RWPE2 (cell line): ENCODE measurements around the gene CEACAM19.

ENCODE experiments used
- ATAC-seq: fragments of 200-7000 bp; cut with Tn5 transposase; 3 replicates; pipeline ENCODE4 v1.9.1; 2021; ENCODE audit warnings: low read depth
- DNase-seq: peaks from one replicate; pipeline ENCODE4 v3.0.0-alpha.2; 2020; ENCODE audit warnings: low spot score
- H3K27ac ChIP-seq: fragments of 450-650 bp; 2 replicates; pipeline ENCODE4 v1.5.1; 2017; ENCODE audit warnings: mild to moderate bottlenecking; ENCODE audit not compliant: poor library complexity, severe bottlenecking
- H3K27me3 ChIP-seq: fragments of 250-450 bp; sonication (Bioruptor Pico); 2 replicates; pipeline ENCODE4 v1.5.1; 2021; ENCODE audit warnings: mild to moderate bottlenecking, moderate library complexity; ENCODE audit not compliant: insufficient read depth, poor library complexity, severe bottlenecking
- H3K36me3 ChIP-seq: fragments of 250-450 bp; sonication (Bioruptor Pico); 2 replicates; pipeline ENCODE4 v1.5.1; 2020; ENCODE audit warnings: low read depth, mild to moderate bottlenecking, moderate library complexity
- H3K4me1 ChIP-seq: fragments of 250-450 bp; sonication (Bioruptor Pico); 2 replicates; pipeline ENCODE4 v1.5.1; 2021; ENCODE audit warnings: mild to moderate bottlenecking, moderate library complexity; ENCODE audit not compliant: insufficient read depth, poor library complexity, severe bottlenecking
- H3K4me3 ChIP-seq: fragments of 250-450 bp; sonication (Bioruptor Pico); 2 replicates; pipeline ENCODE4 v1.5.1; 2021; ENCODE audit warnings: mild to moderate bottlenecking, moderate library complexity; ENCODE audit not compliant: severe bottlenecking
- H3K9me3 ChIP-seq: fragments of 250-450 bp; sonication (Bioruptor Pico); 2 replicates; pipeline ENCODE4 v1.5.1; 2021; ENCODE audit warnings: mild to moderate bottlenecking, moderate library complexity; ENCODE audit not compliant: severe bottlenecking
- CTCF ChIP-seq: fragments of 450-650 bp; IDR thresholded peaks from one replicate; pipeline ENCODE4 v1.5.1; 2017; ENCODE audit warnings: mild to moderate bottlenecking, moderate library complexity; ENCODE audit not compliant: poor library complexity, severe bottlenecking

CEACAM19 gene

DNA sequence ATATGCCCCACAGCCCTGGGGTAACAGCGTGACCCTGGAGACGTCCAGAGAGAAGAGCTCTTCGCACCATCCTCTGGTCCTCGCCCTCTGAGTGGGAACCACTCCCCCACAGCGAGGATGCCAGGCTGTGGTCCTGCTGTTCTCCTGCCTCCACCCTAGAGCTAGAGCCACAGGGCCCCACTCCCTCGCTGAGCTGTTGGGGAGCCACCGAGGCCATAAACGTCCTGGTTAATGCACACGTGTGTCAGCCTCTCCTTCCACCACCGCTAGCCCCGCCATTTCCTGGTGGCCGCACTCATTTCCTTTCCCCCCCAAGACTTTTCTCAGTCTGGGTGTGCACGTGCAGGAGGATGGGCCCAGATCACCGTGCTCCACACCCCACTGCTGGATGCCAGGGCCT lies 39.2 kb downstream of the CEACAM19 start:
- no peak overlapping the region for H3K4me3 ChIP-seq
- H3K27me3 ChIP-seq = no peaks in the 10 kb centered on the region
- DNase-seq = no peak
- TF ChIP-seq CTCF = no peak
- no peak overlapping the region for H3K27ac ChIP-seq
- ATAC-seq = no peak
- H3K4me1 ChIP-seq = no peaks in the 10 kb centered on the region
- no peaks in the 10 kb centered on the region for H3K36me3 ChIP-seq
- peaks cover 2% of the 10 kb centered on the region for H3K9me3 ChIP-seq

GRCh38 chr19:44712864-44713515 lies 41.7 kb downstream of the CEACAM19 start:
- Histone ChIP-seq H3K27me3 (no peaks in the 10 kb centered on the region), H3K4me1 (no peaks in the 10 kb centered on the region), H3K27ac (no peak overlapping the region), H3K36me3 (no peaks in the 10 kb centered on the region), H3K4me3 (no peak overlapping the region), H3K9me3 (peaks cover 2% of the 10 kb centered on the region)
- DNase-seq (no peak), ATAC-seq (peak; percentile 40; the same call in 1 of the 3 replicates)
- TF ChIP-seq CTCF = no peak

DNA sequence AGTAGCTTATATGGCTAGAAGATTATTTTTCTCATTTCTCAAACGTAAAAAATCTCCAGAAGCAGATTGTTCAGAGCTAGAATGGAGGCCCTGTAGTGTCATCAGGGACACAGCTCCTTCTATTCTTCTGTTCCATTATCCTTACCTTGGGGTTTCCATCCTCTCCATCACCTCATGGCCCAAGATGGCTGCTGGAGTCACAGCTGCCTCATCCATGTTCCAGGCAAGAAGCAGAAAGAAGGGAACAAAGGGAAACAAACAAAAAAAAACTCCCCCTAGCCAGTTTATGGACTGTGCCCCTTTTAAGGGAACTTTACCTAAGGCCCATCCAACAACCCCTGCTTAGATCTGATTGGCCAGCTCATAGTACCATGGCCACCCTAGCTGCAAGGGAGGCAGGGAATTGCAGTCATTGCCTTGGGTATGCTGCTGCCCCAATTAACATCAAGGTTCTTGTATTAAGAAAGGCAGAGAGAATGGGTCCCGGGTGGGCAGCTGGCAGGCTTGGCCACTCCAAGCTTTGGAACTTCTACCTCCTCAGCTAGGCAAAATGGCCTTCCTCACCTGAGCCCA lies 43.4 kb downstream of the CEACAM19 start:
- Histone ChIP-seq H3K9me3 (peaks cover 2% of the 10 kb centered on the region), H3K4me1 (peaks cover 6% of the 10 kb centered on the region), H3K27ac (no peak overlapping the region), H3K4me3 (no peak overlapping the region), H3K27me3 (no peaks in the 10 kb centered on the region), H3K36me3 (no peaks in the 10 kb centered on the region)
- ATAC-seq (no peak), DNase-seq (no peak)
- TF ChIP-seq CTCF = no peak

DNA sequence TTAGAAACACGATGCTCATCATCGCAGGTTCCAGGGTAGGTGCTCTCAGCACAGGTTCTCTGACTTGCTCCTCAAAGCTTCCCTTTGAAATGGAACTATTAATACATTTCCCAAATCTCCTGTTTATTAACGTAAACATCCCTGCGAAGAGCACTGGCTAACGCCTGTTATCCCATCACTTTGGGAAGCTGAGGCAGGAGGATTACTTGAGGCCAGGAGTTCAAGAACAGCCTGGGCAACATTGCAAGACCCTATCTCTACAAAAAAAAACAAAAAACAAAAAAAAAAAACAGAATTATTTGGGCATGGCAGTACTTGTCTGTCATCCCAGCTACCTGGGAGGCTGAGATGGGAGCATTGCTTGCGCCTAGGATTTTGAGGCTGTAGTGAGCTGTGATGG lies 46.3 kb downstream of the CEACAM19 start:
- peaks cover 2% of the 10 kb centered on the region for H3K9me3 ChIP-seq
- H3K36me3 ChIP-seq = no peaks in the 10 kb centered on the region
- H3K27me3 ChIP-seq = no peaks in the 10 kb centered on the region
- no peak for TF ChIP-seq CTCF
- peak overlapping the region; percentile 30 for H3K27ac ChIP-seq
- ATAC-seq = no peak
- no peak overlapping the region for H3K4me3 ChIP-seq
- no peak for DNase-seq
- H3K4me1 ChIP-seq = peaks cover 6% of the 10 kb centered on the region

DNA sequence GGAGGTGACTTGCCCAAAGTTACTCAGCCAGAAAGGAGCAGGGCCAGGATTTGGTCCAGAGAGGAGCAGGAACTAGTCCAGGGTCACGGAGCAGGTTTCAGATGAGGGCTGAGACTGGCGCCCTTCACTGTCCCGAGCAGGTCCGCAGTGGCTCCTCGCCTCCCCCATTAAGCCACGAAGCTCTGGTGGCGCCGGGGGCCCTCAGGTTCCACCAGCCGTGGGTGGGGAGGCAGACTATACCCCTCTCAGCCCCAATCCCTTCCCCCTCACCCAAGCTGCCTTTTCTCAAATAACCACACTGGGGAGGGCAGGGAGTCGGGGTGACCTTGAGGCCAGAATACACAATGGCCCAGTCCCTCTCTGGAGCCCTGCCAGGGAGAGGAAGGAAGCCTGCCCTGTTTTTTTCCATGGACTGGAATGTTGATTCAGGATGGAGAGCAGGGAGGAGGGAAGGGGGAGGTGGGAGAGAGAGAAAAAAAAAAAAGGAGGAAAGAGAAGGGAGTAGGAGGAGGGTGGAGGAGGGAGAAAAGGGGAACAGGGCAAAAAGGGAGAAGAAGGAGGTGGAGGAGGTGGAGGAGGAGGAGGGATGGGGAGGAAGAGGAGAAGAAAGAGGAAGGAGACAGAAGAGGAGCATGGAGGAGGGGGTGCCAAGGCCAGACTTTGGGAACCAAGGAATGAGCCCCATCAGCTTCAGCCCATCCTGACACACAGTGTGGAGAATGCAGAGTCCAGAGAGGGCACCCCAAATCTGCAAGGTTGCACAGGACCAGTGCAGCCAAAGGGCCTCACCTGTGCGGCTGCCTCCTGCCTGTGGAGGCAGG lies 47.4 kb downstream of the CEACAM19 start:
- no peak for DNase-seq
- no peak for ATAC-seq
- no peak for TF ChIP-seq CTCF
- Histone ChIP-seq H3K4me3 (no peak overlapping the region), H3K4me1 (peaks cover 6% of the 10 kb centered on the region), H3K27me3 (no peaks in the 10 kb centered on the region), H3K36me3 (no peaks in the 10 kb centered on the region), H3K27ac (peak overlapping the region; percentile 30), H3K9me3 (peaks cover 2% of the 10 kb centered on the region)
